Measurements from ENCODE around the gene HERC4.
A peak's percentile ranks its signal among the peaks of the same experiment; 100 is the strongest.
"Not testable (repeated sequence)": the region's sequence is repeated elsewhere in the genome, so short reads cannot be mapped to it uniquely, and the experiment has no call there.

Gene HERC4

DNA sequence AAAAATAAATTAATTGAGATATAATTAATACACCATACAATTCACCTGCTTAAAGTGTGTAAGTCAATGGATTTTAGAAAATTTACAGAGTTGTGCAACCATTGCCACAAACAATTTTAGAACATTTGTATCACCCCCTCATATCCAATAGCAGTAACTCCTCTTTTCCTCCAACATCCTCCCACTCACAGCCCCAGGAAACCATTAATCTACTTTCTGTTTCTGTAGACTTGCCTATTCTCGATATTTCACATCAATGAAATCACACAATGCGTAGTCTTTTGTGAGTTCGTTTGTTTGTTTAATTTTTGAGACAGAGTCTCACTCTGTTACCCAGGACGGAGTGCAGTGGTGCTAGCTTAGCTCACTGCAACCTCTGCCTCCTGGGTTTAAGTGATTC lies 13.7 kb upstream of the HERC4 start:
- no peak for DNase-seq (ENCODE audit: low spot score)

- DNase-seq (ENCODE audit: low spot score): no peak
These were observed 12.8 kb upstream of the HERC4 start for GRCh38 chr10:68087685-68088401.

- no peak for DNase-seq (ENCODE audit: low spot score)
These were observed 12.0 kb upstream of the HERC4 start for GRCh38 chr10:68086910-68087684.

DNA sequence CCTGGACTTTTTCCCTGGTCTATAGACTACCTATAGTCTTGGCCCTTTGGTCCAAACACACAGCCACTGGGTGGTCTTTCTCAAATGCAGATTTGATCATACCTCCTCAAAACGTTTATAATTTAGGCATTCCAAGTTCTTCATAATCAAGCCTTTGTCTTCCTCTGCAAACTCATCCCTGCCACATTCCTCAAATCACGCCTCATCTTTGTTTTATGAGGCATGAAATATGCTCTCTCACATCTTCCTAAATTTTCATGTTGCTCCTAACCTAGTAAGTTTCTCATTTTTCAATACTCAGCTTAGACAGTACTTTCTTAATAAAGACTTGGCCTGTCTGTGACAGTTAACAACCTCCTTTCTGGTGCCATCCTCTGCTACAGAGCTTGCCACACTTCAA lies 10.9 kb upstream of the HERC4 start:
- DNase-seq (ENCODE audit: low spot score): no peak

DNA sequence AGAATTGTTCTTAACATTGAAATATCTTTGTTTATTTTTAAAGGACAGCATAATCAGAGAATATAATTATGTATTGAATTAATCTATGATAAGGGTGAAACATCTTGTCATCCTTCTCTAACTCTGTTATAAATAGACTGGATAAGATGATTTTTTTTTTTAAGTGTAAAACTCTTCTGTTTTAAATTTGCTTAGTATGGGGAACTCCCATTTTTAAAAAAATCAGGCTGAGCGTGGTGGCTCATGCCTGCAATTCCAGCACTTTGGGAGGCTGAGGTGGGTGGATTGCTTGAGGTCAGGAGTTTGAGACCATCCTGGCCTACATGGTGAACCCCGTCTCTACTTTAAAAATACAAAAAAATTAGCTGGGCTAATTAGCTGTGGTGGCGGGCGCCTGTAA lies 9.4 kb upstream of the HERC4 start:
- no peak for DNase-seq (ENCODE audit: low spot score)

DNA sequence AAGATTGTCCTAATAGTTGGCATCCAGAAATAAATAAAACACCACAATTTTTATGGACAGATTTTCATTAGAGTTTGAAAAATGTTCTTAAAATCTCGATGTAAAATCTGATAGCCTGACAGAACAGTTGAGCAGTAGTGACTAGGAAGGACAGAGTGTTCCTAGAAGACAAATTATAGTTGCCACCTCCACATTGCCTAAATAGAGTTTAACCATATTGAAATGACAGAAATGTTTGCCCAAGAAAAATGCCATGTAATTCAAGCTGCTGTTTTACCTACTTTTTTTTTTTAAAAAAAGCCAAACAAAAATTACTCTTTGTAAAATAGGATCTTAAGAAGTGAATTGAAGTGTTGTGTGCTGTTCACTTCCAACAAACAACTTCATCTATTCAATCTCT lies 8.9 kb upstream of the HERC4 start:
- no peak for DNase-seq (ENCODE audit: low spot score)

- DNase-seq (ENCODE audit: low spot score): no peak
These were observed 7.8 kb upstream of the HERC4 start for GRCh38 chr10:68082872-68083271.

DNA sequence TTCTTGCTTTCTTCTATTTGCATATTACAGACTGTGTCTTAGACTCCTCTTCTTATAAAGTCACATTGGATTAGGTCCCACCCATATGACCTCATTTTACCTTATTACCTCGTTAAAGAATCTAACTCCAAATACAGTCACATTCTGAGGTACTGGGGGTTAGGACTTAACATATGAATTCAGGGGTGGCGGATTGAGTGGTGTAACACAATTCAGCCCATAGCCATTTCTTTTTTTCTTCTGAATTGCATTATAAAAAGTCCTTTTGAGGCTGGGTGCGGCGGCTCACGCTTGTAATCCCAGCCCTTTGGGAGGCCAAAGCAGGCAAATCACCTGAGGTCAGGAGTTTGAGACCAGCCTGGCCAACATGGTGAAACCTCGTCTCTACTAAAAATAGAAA lies 6.8 kb upstream of the HERC4 start:
- DNase-seq (ENCODE audit: low spot score): no peak

GRCh38 chr10:68080853-68081431 lies 5.9 kb upstream of the HERC4 start:
- DNase-seq (ENCODE audit: low spot score): no peak

DNA sequence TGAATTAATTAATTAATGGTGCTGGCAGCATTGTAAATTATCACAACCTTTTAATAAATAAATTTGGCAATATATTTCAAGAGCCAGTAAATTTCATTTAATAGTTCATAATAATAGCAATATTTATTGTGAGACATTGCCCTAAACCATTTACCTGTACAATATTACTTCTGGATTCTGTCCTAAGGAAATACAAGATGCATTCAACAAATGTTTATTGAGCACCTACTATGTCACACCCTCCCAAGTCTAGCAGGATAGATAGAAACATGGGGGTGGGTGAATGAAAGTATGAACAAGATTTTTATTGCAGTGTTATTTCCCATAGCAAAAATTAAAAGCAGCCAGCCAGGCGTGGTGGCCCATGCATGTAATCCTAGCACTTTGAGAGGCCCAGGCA lies 4.4 kb upstream of the HERC4 start:
- no peak for DNase-seq (ENCODE audit: low spot score)

DNA sequence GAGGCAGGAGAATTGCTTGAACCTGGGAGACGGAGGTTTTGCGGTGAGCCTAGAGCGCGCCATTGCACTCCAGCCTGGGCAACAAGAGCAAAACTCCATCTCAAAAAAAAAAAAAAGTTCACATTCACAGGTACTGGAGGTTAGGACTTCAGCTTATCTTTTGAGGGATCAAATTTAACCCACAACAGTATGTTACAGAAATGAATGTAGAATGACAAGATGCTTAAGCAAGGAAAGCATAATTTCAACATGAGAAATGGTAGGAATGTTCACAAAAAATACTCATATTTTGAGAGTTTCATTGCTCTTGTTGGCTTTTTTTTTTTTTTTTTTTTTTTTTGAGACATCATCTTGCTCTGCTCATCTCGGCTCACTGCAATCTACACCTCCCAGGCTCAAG lies 1.9 kb upstream of the HERC4 start:
- DNase-seq (ENCODE audit: low spot score): no peak

GRCh38 chr10:68076081-68076480 lies 998 bp upstream of the HERC4 start:
- DNase-seq (ENCODE audit: low spot score): not testable (repeated sequence)

DNA sequence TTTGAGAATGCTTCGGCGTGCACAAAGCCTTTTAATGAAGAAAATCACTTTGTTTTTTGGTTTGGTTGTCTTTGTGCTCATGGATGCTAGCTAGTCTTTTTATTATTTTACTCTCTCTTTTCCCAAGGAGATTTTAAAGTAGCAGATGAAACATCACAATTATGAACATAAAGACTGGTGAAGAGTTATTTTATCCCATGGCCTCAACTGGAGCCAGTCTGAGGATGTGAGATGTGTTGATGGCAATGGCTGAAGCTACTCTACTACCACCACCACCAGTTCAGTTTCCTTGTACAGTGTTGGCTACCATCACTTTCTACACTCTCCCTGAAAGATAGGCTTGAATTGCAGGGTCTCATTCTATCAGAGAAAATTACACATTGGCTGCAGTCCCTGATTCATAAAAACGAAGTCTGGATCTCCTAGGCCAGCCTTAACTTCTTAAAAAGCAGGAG lies 494 bp upstream of the HERC4 start:
- no peak for DNase-seq (ENCODE audit: low spot score)

DNA sequence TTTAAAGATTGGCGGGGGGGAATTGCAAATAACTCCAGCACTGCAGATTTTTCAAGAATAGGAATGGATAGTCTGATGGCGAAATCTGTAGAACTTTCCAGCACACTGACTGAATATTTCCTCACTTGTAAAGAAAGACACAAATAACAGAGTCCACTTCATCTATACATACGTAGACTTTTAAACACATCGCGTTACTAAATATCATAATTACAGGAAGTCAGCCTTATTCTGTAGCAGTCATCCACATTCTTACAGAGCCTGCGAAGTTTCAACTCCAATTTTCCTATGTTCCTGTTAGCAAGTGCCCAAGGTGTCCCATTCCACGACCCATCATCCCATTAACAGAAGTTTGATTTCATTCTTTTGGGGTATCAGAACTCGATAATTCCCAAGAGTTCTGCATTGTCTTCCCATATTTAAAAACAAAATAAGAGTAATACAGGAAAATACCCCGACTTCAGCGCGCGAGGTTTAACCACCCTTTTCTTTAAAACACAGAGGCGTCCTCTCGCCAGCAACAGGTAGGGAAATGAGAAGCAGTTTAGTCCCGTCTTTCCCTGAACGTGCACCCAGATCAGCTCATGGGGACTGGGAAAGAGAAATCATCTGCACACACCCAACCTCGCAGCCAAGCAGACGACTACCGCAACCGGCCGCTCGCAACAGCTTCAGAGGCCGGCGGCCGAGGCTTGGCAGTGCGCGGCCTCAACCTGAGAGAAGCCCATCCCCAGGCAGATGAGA lies 880 bp downstream of the HERC4 start:
- DNase-seq (ENCODE audit: low spot score): peak; percentile 44

DNA sequence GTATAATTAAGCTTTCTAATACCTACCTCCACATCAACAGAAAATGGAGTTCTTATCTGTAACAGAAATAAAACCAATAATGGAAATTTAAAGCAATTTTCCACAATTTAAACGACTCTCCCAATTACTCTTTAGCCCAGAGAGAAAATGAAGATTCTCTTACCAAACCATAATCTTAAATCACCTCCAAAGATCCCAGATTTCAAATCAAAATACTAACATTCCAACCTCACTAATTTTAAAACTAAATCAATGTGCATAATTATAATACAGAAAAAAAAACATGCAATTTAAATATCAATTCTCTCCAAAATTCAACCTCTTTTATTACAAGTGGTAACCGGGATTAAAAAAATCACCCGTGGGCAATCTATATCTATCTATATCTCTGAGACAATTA lies 1.5 kb downstream of the HERC4 start:
- DNase-seq (ENCODE audit: low spot score): no peak

DNA sequence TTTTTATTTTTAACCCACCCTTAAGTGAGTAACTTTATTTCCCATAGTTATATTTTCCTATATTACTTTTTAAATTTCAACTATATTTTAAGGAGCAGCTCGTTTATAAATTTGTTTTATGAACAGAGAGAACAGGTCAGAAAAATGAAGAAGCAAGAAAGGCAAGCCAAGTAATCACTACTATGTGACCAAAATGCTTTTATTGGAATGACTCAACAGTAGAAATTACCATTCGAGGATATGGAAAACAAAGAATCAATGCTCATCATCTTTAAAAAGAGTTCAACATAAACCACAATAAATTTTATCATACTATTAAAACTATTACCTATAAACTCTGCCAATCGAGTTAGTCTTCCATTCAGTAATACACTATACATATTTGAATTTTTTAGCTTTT lies 7.6 kb downstream of the HERC4 start:
- DNase-seq (ENCODE audit: low spot score): no peak

GRCh38 chr10:68067029-68067428 lies 8.1 kb downstream of the HERC4 start:
- no peak for DNase-seq (ENCODE audit: low spot score)

GRCh38 chr10:68053553-68053952 lies 21.5 kb downstream of the HERC4 start:
- no peak for DNase-seq (ENCODE audit: low spot score)

- no peak for DNase-seq (ENCODE audit: low spot score)
These were observed 22.6 kb downstream of the HERC4 start for GRCh38 chr10:68052463-68052862.

GRCh38 chr10:68049289-68050078 lies 25.6 kb downstream of the HERC4 start:
- DNase-seq (ENCODE audit: low spot score): no peak

DNA sequence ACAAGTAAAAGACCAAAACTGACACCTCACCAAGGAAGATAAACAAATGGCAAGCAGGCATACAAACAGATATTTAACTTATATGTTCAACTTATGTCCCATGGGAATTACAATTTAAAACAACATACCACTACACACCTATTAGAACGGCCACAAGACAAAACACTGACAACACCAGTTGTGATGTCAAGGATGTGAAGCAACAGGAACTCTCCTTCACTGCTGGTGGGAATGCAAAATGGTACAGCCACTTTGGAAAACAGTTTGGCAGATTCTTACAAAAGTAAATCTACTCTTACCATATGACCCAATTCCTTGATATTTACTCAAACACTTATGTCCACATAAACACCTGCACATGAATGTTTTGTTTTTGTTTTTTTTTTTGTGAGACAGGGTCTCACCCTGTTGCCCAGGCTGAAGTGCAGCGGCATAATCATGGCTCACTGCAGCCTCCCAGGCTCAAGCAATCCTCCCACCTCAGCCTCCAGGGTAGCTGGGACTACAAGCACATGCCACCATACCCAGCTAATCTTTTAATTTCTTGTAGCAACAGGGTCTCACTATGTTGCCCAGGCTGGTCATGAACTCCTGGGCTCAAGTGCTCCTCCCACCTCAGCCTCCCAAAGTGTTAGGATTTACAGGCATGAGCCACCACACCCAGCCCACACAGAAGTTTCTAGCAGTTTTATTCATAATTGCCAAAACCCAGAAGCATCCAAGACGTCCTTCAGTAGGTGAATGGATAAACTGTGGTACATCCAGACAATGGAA lies 27.3 kb downstream of the HERC4 start:
- DNase-seq (ENCODE audit: low spot score): no peak

Data from cerebellar cortex (tissue), 1 donor.